Liver (tissue), 9 donors: ENCODE measurements around the gene CLEC17A. TPM values are rescaled to one million over a fixed set of nuclear protein-coding genes. Genes with fewer than 3 reads are reported as not detected.

Experiments
- DNase-seq: peaks from one replicate; pipeline ENCODE4 v3.0.0-alpha.2; 2017; ENCODE audit warnings: low spot score
- H3K27ac ChIP-seq, 2 donors: one replicate each; pipeline ENCODE4 v1.7.0; 2013; ENCODE audit warnings: inconsistent platforms in 2 of 2, low read length in 2 of 2, control low read depth in 1 of 2, low read depth in 1 of 2, mild to moderate bottlenecking in 1 of 2
- H3K27me3 ChIP-seq, 4 donors: one replicate each; pipeline versions ENCODE4 v1.6.1 to v1.7.0; 2013; ENCODE audit warnings: low read length in 3 of 4, inconsistent platforms in 1 of 4, mild to moderate bottlenecking in 1 of 4, moderate library complexity in 1 of 4; ENCODE audit not compliant: control insufficient read depth in 4 of 4, insufficient read depth in 4 of 4
- H3K36me3 ChIP-seq, 4 donors: one replicate each; pipeline versions ENCODE4 v1.6.1 to v1.7.0; 2013; ENCODE audit warnings: low read length in 3 of 4, mild to moderate bottlenecking in 3 of 4, low read depth in 1 of 4, moderate library complexity in 1 of 4; ENCODE audit not compliant: control insufficient read depth in 4 of 4, insufficient read depth in 3 of 4
- H3K4me1 ChIP-seq, 4 donors: one replicate each; pipeline versions ENCODE4 v1.6.1 to v1.7.0; 2013; ENCODE audit warnings: low read length in 3 of 4, mild to moderate bottlenecking in 3 of 4, moderate library complexity in 1 of 4; ENCODE audit not compliant: control insufficient read depth in 4 of 4, insufficient read depth in 4 of 4
- H3K4me3 ChIP-seq, 3 donors: one replicate each; pipeline versions ENCODE4 v1.6.1 to v1.7.0; 2013; ENCODE audit warnings: low read length in 3 of 3, control low read depth in 1 of 3, low read depth in 1 of 3, mild to moderate bottlenecking in 1 of 3
- H3K9ac ChIP-seq, 2 donors: one replicate each; pipeline ENCODE4 v1.7.0; 2013; ENCODE audit warnings: low read length in 2 of 2, mild to moderate bottlenecking in 2 of 2, moderate library complexity in 2 of 2, control low read depth in 1 of 2, low read depth in 1 of 2
- H3K9me3 ChIP-seq, 4 donors: one replicate each; pipeline versions ENCODE4 v1.6.1 to v1.7.0; 2013; ENCODE audit warnings: low read length in 3 of 4; ENCODE audit not compliant: control insufficient read depth in 4 of 4
- CTCF ChIP-seq: fragments of 150-350 bp; IDR thresholded peaks from 2 replicates; pipeline ENCODE4 v1.5.1; 2017; ENCODE audit warnings: improper control_type of control experiment, low read depth, low read length; ENCODE audit not compliant: missing input control
- EGR1 ChIP-seq, 2 donors: IDR thresholded peaks; 2 replicates each; pipeline ENCODE4 v1.6.1; 2016 to 2018; ENCODE audit warnings: antibody characterized with exemption in 2 of 2, low read depth in 2 of 2
- FOXA1 ChIP-seq: IDR thresholded peaks from 2 replicates; pipeline ENCODE4 v1.6.1; 2016; ENCODE audit warnings: antibody characterized with exemption
- FOXA2 ChIP-seq: IDR thresholded peaks from 2 replicates; pipeline ENCODE4 v1.6.1; 2016; ENCODE audit warnings: antibody characterized with exemption
- GABPA ChIP-seq, 2 donors: IDR thresholded peaks in 1 of 2; conservative IDR thresholded peaks in 1 of 2; 2 replicates each; pipeline ENCODE4 v1.6.1; 2016; ENCODE audit warnings: antibody characterized with exemption in 2 of 2, mild to moderate bottlenecking in 1 of 2, moderate library complexity in 1 of 2
- HNF4A ChIP-seq, 2 donors: conservative IDR thresholded peaks; 2 replicates each; pipeline ENCODE4 v1.6.1; 2016; ENCODE audit warnings: antibody characterized with exemption in 2 of 2, mild to moderate bottlenecking in 2 of 2
- HNF4G ChIP-seq: IDR thresholded peaks from 2 replicates; pipeline ENCODE4 v1.6.1; 2016; ENCODE audit warnings: antibody characterized with exemption
- JUND ChIP-seq, 2 donors: IDR thresholded peaks; 2 replicates each; pipeline ENCODE4 v1.6.1; 2016; ENCODE audit warnings: antibody characterized with exemption in 2 of 2
- MAX ChIP-seq: IDR thresholded peaks from 2 replicates; pipeline ENCODE4 v1.6.1; 2016; ENCODE audit warnings: antibody characterized with exemption
- NR2F2 ChIP-seq: IDR thresholded peaks from 2 replicates; pipeline ENCODE4 v1.6.1; 2016; ENCODE audit warnings: antibody characterized with exemption
- RAD21 ChIP-seq, 2 donors: IDR thresholded peaks; 2 replicates each; pipeline ENCODE4 v1.6.1; 2016; ENCODE audit warnings: antibody characterized with exemption in 2 of 2, mild to moderate bottlenecking in 2 of 2
- REST ChIP-seq: IDR thresholded peaks from 2 replicates; pipeline ENCODE4 v1.6.1; 2016; ENCODE audit warnings: antibody characterized with exemption, mild to moderate bottlenecking
- RXRA ChIP-seq, 2 donors: IDR thresholded peaks; 2 replicates each; pipeline ENCODE4 v1.6.1; 2017 to 2018; ENCODE audit warnings: antibody characterized with exemption in 2 of 2, mild to moderate bottlenecking in 1 of 2
- SP1 ChIP-seq: IDR thresholded peaks from 2 replicates; pipeline ENCODE4 v1.6.1; 2018; ENCODE audit warnings: antibody characterized with exemption, mild to moderate bottlenecking
- TAF1 ChIP-seq: conservative IDR thresholded peaks from 2 replicates; pipeline ENCODE4 v1.6.1; 2016; ENCODE audit warnings: antibody characterized with exemption, mild to moderate bottlenecking
- YY1 ChIP-seq: IDR thresholded peaks from 2 replicates; pipeline ENCODE4 v1.6.1; 2016; ENCODE audit warnings: antibody characterized with exemption, mild to moderate bottlenecking
- ZBTB33 ChIP-seq: IDR thresholded peaks from 2 replicates; pipeline ENCODE4 v1.6.1; 2016; ENCODE audit warnings: antibody characterized with exemption
- WGBS: extraction: QIAGEN DNeasy Blood & Tissue Kit; methylation state at CpG from one replicate; pipeline ENCODE4 v1.1.7; 2013; 5-methylcytosine and 5-hydroxymethylcytosine counted together
- polyA plus RNA-seq, 2 donors: library from polyadenylated mRNA; stranded (reverse) in 1 of 2; unstranded in 1 of 2; fragments of 200-250 nt in 1 of 2; fragments of >200 nt in 1 of 2; fragmentation: Nextera tagmentation in 1 of 2; extraction: Ambion mirVana in 1 of 2; gene quantifications; one replicate each; pipeline versions ENCODE4 v1.2.1 to v1.2.3, GENCODE V29; 2013 to 2015
- total RNA-seq, 2 donors: library from RNA; depleted of rRNA; stranded (reverse); fragments of >200 nt; gene quantifications; one replicate each; pipeline ENCODE4 v1.2.3, GENCODE V29; 2014
- TF ChIP-seq, protein P1 (sequence below): IDR thresholded peaks from 2 replicates; pipeline ENCODE4 v1.6.1; 2016; ENCODE audit warnings: antibody characterized with exemption
- donor health status: healthy.
- donor health status: healthy.
- donor health status: healthy.
- donor health status: healthy.
- donor health status: healthy.

The CLEC17A gene
- total and polyA plus RNA-seq, 4 donors: 0.22 to 0.28 TPM; not detected in 2

DNA sequence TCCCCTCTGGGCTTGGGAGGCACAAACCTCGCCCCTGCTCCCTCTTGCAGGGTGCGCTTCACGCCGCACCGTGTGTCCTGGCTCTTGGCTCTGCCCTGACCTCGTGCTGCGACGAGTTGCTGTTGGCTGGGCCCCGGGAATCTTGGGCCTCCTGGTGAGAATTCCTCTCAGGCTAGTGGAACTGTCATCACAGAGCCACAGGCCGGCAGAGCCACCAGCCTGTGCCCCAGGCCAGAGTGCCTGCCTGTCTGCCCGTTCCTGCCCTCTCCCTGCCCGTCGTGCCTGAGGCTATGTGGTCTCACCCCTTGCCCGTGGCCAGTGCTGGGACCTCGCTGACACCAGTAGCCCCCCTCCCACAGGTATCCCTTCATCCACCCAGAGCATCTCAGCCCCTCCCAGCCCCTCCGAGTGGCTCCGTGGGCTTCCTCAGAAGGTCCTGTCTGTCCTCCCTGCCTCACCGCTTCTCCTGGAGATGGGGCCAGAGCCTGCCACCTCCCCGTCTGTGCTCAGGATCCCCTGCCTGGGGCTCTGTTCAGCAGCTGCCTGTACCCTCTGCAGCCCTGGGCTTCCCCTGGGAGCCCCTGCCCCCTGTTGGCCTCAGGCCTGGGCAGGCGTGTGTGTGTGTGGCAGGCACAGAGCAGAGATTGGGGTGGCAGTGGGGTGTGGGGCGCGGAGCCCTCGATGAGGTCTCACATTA, 24.4 kb upstream of the CLEC17A start:
- Histone ChIP-seq H3K27ac (no peak overlapping the region), H3K9ac (no peak overlapping the region), H3K36me3 (peaks cover 0 to 3% (median 0%) of the 10 kb centered on the region in 4 donors), H3K9me3 (no peaks in the 10 kb centered on the region), H3K4me1 (peaks cover 14 to 51% (median 38%) of the 10 kb centered on the region in 4 donors), H3K27me3 (no peaks in the 10 kb centered on the region), H3K4me3 (no peak overlapping the region)
- DNase-seq: no peak
- TF ChIP-seq TAF1: no peak
- no peak for TF ChIP-seq CTCF
- no peak for TF ChIP-seq RXRA (IDR thresholded peaks at IDR 0.05)
- TF ChIP-seq JUND (IDR thresholded peaks at IDR 0.05): no peak
- no peak for TF ChIP-seq NR2F2
- TF ChIP-seq FOXA1: no peak
- TF ChIP-seq, protein P1, sequence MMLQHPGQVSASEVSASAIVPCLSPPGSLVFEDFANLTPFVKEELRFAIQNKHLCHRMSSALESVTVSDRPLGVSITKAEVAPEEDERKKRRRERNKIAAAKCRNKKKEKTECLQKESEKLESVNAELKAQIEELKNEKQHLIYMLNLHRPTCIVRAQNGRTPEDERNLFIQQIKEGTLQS: no peak
- no peak for TF ChIP-seq YY1
- TF ChIP-seq SP1: no peak
- no peak for TF ChIP-seq GABPA (IDR thresholded peaks at IDR 0.05 in 1 of 2, conservative IDR thresholded peaks at IDR 0.05 in 1 of 2)
- TF ChIP-seq ZBTB33: no peak
- TF ChIP-seq EGR1 (IDR thresholded peaks at IDR 0.05; ENCODE audit: low read depth in 2 of 2): no peak
- no peak for TF ChIP-seq FOXA2
- no peak for TF ChIP-seq HNF4G
- TF ChIP-seq RAD21 (IDR thresholded peaks at IDR 0.05): no peak
- no peak for TF ChIP-seq REST
- TF ChIP-seq HNF4A (conservative IDR thresholded peaks at IDR 0.05): no peak
- no peak for TF ChIP-seq MAX
- WGBS: 92% methylated on average over 23 of the region's 23 CpGs
